Measurements from ENCODE around the gene TEX26.

DNA sequence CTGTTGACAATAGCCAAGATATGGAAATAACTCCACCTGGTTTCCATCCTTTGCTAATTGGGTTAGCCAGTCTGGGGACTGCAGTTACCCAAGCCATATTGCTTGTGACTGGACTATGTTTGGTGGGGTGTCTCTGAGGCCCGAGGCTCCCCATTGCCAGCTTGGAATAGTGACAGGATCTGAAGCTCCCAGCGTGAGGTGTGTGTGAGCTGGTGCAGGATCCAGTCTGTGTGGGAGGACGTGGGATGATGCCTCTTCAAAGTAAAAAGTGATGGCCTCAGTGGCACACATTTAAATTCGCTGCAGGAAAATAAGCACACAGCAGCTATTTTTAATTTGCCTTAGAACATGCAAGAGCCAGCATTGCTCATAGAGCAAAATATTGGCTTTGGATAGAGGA lies 75.0 kb downstream of the TEX26 start:
- TF ChIP-seq ZNF558 (tag by site-specific recombination; IDR thresholded peaks at IDR 0.05) (no peak), ZNF660 (tag by site-specific recombination; IDR thresholded peaks at IDR 0.05) (no peak), ZNF501 (tag by site-specific recombination; IDR thresholded peaks at IDR 0.05) (no peak), ZNF335 (tag by site-specific recombination; conservative IDR thresholded peaks at IDR 0.05) (no peak), ZNF707 (tag by site-specific recombination; IDR thresholded peaks at IDR 0.05) (no peak), TCF7L2 (IDR thresholded peaks at IDR 0.05; ENCODE audit: borderline replicate concordance, low read depth, low read length) (no peak), ZNF155 (tag by site-specific recombination; IDR thresholded peaks at IDR 0.05) (no peak), ZNF140 (tag by site-specific recombination; IDR thresholded peaks at IDR 0.05) (no peak), ZNF626 (tag by site-specific recombination; IDR thresholded peaks at IDR 0.05) (no peak), MYNN (tag by site-specific recombination; IDR thresholded peaks at IDR 0.05; ENCODE audit: borderline replicate concordance) (no peak), ZNF23 (tag by site-specific recombination; IDR thresholded peaks at IDR 0.05; ENCODE audit: borderline replicate concordance) (no peak)
- TF ChIP-seq, protein P1, sequence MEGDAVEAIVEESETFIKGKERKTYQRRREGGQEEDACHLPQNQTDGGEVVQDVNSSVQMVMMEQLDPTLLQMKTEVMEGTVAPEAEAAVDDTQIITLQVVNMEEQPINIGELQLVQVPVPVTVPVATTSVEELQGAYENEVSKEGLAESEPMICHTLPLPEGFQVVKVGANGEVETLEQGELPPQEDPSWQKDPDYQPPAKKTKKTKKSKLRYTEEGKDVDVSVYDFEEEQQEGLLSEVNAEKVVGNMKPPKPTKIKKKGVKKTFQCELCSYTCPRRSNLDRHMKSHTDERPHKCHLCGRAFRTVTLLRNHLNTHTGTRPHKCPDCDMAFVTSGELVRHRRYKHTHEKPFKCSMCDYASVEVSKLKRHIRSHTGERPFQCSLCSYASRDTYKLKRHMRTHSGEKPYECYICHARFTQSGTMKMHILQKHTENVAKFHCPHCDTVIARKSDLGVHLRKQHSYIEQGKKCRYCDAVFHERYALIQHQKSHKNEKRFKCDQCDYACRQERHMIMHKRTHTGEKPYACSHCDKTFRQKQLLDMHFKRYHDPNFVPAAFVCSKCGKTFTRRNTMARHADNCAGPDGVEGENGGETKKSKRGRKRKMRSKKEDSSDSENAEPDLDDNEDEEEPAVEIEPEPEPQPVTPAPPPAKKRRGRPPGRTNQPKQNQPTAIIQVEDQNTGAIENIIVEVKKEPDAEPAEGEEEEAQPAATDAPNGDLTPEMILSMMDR (tag by site-specific recombination; IDR thresholded peaks at IDR 0.05), result no peak
- TF ChIP-seq, protein P2, sequence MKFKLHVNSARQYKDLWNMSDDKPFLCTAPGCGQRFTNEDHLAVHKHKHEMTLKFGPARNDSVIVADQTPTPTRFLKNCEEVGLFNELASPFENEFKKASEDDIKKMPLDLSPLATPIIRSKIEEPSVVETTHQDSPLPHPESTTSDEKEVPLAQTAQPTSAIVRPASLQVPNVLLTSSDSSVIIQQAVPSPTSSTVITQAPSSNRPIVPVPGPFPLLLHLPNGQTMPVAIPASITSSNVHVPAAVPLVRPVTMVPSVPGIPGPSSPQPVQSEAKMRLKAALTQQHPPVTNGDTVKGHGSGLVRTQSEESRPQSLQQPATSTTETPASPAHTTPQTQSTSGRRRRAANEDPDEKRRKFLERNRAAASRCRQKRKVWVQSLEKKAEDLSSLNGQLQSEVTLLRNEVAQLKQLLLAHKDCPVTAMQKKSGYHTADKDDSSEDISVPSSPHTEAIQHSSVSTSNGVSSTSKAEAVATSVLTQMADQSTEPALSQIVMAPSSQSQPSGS (tag by site-specific recombination; IDR thresholded peaks at IDR 0.05; ENCODE audit: low read depth), result no peak
